NCI-H2107 treated with DMSO at 0.1 percent for 48 hours (cell line): ENCODE measurements around the gene GPC5.

Experiments used
- DNase-seq: peaks from one replicate; lab custom pipeline; 2025; ENCODE audit not compliant: unreplicated experiment; lab: John Stamatoyannopoulos, UW

The GPC5 gene

DNA sequence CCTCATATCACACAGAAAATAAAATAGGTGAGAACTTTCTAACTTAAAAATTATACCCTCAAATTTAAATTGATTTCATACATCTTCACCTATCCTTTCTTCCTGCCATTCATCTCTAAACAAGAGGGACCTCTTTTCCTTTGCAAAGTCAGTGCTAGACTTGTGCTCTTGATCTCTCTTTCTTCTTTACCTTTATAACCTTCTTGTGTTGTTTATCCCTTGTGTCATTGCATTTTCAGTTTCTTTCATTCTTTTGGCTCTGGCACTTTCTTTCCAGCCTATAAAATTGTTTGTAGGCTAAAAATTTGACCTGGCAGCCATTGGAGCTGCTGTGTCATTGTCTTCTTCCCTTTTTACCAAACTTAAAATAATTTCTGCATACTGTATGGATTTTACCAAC, 190.1 kb downstream of the GPC5 start:
- no peak for DNase-seq

DNA sequence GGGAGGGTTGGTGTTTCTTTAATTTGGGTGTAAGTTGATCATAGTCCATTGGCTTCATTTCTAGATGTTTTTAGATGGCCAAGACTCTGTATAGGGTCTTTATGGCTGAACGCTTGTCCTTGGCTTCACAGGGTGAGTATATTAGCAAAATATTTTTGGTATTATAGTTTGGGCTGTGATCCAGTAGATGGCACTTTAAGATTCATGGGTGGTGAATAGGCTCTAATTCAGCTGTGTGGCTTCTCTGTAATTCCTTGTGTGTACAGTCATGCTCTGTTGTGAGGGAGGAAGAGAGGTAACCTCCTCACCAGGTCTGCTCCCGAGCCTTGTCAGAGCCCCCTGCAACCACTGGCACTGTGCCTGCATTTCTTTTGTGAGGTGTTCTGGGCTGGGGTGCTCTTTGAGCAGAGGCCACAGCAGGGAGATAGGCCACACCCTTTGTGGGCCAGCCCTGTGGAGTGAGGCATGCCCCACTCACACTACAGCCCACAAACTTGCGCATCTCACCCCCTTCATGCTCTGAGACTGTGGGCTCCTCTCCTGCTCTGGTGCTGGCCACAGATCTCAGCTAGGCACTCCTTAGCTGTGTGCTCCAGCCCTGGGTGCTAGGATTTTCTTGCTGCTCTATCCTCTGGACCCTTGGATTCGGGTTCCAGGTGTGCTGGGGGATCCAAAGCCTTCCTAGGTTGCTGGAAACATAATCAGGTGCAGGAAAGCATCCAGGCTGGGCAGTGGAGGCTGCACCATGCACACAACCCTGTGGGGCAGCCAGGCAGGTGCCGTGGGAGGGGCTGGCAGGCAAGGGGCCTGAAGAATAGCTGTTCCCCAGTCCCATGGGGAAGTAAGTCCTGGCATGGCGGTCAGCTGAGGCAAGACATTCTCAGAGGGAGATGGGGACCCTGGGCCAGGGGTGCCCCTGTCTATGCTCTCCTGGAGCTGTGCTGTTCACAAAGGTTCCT, 193.9 kb downstream of the GPC5 start:
- no peak for DNase-seq

DNA sequence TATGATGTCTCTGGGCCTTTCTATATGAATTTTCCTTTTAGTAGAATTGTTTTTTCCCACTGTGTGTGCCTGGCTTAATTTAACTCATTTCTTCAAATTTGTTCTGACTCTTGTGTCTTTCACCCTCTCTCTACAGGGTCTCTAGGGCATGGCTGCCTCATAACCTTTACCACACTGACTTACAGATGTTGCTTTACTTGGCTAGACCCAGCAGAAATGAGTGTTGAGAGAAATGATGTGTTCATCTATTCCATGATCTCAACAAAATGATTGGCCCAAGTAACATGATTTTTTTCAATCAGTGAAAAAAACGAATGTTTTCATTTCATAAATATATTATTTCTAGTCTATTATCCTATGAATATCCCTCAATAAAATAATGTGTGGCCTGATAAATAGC, 195.0 kb downstream of the GPC5 start:
- DNase-seq: no peak

DNA sequence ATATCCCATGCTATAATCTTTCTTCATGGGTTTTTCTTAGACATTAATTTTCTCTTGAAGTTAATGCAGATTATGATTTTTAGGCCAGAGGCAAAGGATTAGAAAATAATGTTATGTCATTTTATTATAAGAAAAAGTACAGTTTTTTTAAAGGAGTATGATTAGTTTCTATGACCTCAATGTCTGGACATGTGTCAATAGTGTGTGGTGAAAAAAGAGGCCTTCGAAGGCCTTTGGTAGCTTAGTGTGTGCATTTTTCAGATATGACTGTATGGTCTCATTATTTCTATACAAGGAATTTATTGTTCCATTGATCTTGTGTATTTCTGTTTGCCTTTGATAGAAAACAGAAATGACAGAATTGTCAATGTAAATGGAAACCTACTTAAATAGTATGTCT, 195.6 kb downstream of the GPC5 start:
- DNase-seq: no peak

DNA sequence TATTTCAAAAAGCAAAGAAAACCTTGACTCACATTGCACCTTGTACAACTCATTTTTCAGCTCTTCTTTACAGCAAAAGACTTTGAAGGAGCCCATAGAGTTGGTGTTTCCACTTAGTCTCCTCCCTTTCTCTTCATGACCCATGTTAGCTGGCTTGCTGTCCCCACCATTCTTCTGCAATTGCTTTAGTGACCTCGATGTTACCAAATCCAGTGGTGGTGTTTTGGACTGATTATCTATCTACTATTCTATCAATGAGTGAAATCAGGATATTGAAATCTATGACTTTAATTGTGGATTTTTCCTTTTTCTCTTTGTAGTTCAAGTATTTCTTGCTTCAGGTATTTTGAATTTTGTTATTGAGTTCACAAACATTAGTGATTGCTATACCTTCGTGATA, 197.3 kb downstream of the GPC5 start:
- DNase-seq: no peak

DNA sequence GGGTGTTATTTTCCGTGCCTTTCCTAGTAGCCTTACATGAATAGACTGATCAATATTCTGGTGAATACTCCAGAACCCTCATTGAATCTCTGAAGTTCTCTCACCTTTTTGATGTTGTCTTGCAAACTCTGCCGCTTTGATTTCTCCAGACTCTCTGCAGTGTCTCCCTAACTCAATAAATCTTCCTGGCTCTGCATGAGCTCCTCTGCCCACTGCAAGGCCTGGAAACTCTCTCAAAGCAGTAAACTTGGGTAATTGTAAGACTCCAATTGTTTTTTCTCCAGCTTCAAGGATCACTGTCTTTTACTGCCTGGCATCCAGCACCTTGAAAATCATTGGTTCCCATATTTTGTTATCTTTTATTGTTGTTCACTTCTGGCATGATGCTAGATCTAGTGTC, 198.4 kb downstream of the GPC5 start:
- no peak for DNase-seq

DNA sequence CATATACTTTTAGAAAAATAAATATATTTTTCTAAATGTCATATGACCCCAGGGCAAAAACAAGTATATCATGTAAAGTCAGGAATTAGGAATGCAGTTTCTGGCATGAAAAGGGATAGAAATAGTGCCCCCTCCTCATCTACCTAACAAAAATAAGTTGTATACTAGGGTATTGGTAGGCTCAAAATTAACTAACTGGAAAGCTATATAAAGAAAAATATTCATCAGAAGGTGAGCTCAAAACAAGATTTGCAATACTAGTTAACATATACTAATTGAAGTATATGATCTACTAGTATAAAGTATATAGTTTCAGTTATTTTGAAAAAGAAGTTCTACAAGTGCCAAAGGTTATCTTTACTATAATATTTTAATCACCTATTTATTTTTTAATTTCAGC, 200.2 kb downstream of the GPC5 start:
- DNase-seq: no peak

DNA sequence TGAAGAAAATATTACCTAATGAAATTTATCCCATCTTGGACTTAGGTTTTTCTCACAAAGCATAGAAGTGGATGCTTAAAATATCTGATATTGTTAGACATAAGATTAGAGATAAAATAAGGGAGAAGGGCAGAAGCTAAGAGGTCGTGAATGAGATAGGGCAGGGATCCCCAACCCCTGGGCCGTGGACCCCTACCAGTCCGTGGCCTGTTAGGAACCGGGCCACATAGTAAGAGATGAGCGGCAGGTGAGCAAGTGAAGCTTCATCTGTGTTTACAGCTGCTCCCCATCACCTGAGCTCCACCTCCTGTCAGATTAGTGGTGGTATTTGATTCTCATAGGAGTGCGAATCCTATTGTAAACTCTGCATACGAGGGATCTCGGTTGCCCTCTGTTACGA, 202.9 kb downstream of the GPC5 start:
- DNase-seq: no peak

DNA sequence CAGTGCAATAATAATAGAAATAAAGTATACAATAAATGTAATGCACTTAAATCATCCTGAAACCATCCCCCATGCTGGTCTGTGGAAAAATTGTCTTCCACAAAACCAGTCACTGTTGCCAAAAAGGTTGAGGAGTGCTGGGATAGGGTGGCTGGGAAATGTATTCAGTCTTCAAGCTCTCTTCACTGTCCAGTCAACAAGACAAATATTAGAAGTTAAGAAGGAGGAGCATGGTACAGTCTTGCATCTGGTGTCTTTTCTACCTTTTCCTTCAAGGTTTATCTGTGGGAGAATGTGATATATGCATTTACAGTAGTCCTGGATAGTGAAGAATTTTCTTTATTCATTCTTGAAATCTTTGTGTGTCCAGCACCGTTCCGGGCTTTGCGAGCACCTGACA, 203.4 kb downstream of the GPC5 start:
- no peak for DNase-seq

DNA sequence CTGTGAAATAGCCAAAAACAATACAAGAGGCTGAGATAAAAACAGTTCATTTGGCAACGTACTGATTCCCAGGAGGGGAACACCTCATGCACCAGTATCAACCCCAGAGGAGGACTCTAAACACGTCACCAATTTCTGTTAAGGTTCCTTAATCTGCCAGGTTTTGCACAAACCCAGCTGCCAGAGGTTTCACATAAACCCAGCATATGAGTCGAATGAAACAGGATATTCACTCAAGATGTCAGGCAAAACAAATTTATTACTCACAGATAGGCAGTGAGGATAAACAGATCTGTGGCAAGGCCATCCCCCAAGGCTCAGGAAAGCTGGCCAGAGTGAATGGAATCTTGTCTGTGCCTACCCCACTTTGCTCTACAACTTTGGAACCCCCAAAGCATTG, 210.9 kb downstream of the GPC5 start:
- DNase-seq: no peak

DNA sequence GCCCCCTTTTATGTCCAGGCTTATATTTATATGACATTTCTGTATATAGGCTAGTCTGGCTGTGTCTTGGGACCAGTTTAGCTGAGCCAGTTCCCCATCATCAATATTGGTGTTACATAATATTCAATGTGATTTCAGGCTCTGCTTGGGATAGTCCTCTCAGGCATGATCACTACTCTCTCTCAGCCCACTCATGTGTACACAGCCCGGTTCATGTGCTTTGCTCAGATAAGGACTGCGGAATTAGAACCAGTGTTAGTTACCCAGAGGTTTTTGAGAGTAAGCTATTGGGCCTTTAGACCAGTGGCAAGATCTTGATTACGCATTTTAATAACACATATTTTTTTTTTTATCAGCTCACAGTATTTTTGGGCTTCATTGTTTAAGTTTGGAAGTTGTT, 219.9 kb downstream of the GPC5 start:
- DNase-seq: no peak

DNA sequence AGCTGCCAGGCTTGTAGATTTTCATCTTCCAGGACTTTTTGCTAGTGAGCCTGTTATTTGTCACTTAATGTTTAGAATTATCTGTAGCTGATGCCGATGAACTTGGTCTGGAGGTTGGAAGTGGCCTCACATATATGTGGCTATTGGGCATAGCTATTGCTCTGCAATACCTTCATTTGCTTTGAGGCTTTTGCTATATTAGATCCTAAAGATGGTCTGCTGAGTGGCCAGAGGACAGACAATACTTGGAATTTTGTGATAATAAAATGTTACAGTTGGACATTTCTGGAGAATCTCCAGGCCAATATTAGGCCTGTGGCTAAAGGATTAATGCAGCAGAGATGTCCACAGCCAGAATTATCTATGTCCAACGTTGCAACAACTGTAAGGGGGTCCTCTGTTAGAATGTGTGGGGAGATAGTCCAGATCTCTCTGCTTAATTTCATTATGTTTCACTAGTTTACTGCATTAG, 222.3 kb downstream of the GPC5 start:
- no peak for DNase-seq

DNA sequence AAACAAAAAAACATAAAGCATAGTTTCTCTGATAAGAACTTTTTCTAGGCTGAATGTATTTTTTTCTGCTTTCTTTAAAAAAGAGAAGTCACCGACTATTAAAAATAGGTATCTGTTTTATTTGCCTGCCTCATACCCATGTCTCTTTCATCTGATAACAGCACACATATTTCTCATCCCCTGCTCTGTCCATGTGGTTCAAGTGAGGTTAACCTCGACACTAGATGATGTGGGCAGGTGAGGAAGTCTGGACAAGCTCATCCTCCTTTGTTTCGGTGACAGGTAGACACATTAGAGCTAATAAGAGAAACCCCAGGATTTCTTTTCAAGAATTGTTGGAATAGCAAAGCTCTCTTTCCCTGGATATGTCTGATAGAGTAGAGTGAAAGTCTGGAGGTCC, 222.7 kb downstream of the GPC5 start:
- DNase-seq: no peak

DNA sequence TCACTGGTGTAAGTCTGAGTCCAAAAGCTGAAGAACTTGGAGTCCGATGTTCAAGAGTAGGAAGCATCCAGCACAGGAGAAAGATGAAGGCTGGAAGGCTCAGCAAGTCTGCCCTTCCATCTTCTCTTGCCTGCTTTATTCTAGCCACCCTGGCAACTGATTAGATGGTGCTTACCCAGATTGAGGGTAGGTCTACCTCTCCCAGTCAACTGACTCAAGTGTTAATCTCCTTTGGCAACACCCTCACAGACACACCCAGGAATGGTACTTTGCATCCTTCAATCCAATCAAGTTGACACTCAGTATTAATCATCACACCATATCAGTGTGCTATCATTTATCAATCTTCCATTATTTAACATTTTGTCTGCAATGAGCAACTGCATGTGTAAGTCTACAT, 223.5 kb downstream of the GPC5 start:
- DNase-seq: no peak

DNA sequence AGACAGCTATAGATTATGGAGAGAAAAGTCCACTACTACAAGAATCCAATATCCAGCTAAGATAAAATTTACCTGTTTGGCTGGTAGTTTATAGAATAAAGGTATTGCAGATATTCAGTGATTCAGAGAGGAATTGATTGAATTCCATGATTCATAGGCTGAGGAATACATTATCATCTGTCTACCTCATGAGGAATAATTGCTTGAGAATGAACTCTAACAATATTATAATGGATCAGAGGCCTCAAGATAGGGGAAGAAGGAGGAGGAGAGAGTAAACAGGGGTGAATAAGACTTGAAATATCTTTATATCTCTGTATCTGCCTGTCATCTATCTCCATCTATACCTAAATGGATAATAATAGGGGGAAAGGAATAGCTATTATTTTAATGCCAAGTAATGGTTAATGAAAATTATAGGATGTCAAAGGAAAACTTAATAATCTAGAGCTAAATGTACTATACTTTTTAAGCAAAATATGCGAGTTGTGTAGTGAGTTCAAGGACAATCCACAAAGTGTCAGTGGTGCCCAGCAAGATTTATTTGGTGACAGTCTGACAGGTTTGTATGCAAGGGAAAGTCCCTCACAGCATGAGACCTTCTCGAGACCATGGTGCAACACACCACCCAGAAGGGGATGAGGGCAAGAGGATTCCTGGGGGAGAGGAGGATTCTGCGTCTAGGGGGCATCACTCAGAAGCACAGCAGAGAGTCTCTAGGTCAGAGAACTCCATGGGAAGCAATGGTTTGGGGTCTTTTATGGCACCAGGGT, 224.5 kb downstream of the GPC5 start:
- DNase-seq: no peak

DNA sequence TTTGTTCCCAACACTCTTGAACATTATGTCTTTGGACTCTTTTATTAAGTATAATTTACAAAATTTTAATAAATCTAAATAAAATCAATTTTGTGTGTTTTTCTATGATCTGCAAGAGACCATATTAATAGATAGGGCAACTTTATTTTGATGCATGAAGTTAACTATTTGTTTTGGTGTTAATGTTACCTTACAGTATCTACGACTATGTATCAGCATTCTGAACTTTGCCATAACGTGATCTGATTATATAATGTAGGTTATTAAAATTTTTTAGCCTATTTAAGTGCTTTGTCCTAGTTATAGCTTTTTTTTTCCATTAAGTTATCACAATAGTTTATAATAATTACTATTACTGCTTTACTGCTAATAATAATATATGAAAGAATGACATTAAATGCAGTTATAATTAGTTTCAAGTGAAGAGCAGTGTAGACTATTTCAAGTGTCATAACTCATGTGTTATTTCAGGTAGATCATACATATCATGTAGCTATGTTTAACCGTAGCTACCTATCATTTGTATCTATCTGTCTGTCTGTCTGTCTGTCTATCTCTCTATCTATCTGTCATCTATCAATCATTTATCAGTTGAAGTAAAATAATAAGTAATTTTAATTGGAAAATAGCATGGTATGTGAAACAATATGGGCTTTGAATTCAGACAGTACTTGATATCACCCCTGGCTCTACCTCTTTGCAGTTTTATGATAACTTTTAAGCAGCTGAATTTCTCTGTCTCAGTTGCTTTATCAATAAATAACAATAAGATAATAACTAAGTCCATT, 229.7 kb downstream of the GPC5 start:
- DNase-seq: no peak

DNA sequence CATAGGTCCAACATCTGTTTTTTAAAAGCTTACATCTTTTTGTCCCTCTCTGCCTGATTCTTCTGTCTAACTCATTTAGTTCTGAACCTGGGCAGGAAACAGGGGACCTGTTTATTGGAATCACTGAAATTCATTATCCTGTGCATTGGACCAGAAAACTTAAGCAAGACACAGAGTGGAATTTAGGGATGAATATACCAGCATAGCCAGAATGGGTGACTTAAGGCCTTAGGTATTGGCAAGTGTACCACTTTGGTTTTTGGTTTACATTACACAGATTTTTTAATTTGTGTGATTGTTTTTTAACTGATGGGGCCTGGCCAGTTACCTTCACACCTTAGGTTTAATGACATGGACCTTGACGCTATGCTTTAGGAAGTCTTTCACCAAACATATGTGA, 232.5 kb downstream of the GPC5 start:
- no peak for DNase-seq

DNA sequence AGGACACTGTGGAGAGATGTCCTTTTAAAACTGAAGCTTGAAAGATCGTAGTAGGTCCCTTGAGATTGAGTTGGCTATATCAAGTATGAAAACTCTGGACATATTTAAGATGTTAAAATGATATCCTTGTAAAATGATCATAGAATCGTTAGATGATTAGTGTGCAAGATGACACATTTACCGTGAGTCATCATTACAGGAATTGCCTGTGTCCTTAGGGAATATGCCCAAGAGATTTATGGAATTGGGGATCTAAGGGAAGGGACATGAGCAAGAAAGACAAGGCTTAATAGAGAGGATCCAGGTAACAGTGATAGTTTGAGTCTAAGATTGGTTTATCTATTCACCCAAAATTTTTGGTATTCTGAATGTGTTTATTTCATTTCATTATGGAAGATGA, 233.7 kb downstream of the GPC5 start:
- no peak for DNase-seq

DNA sequence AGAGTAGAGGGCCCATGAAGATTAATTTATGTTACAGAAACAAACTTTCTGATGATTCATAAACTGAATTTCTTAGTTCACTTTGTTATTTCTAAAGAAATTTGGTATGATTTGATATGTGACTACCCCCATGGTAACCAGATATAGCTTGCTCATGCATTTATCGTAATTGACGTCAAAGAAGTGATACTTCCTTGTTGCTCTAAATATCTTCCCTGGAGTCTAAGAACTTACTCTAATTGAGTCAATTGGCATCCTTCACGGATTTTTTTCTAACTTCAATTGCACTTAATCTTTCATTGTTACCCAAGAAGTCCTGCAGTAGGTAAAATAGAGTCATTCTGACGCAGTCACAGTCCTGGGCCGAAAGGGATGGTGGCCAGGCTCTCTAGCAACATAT, 240.9 kb downstream of the GPC5 start:
- DNase-seq: no peak

DNA sequence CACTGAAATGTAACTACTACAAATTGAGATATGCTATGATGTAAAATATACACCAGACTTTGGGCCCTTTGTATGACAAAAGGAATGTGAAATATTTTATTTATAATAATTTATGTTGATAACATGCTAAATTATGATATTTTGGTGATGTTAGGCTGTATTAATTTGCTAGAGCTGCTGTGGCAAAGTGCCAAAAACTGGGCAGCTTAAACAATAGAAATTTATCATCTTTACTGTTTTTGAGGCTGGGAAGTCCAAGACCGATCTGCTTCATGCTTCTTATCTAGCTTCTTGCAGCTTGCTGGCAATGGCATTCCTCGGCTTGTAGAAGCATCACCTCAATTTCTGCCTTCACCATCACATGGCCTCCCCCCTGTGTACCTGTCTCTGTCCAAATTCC, 245.0 kb downstream of the GPC5 start:
- no peak for DNase-seq

DNA sequence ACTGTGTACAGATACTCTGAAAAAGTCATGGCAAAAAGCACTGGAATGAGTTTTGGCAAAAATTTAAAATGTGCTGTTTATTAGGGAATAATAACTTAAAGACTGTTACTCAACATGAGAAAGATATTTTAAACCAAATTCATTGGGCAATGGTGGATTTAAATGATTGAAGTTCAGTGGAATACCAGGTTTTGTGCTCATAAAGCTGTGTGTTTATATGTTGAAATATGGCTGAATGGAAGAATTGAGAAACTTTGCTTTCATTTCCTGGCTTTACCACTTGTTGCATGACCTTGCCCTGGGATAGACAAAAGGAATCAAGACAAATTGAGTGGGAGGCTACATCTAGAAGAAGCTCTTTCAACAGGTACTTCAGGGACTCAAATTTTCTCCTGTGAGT, 246.4 kb downstream of the GPC5 start:
- DNase-seq: no peak
